Measurements from ENCODE around the gene PCP2.

PCP2 gene

DNA sequence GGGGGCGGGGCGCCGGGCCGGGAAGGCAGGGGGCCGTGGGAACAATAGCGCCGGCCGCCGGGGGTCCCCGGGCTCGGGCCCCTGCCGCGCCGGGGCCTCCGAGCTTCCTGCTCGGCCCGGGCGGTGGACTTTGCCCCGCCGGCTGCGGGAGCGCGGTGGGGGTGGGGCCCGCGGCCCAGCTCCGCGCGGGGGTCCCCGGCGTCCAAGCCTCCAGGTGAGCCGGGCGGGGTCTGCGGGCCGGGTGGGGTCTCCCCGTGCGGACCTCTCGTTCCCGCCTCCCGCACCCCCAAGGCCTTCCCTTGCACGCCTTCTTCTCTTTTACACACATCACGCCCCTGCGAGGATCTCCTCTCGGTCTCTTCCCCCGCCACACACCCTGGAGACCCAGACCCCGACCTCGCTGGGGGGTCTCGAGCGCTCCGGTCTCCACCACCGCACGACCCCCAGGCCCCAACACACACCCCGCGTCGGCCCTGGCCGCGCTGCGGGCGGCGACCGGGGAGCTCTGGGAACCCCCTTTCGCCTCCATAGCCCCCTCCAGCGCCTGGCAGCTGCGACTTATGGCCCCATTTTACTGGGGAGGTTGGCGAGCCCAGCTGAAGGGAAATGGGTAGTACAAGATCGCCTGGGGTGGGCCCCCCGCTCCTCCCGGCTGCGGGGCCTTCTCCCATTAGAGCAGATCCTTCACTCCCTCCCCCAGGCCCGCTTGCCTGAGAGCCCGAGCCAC is 37.1 kb downstream of the PCP2 start:
- no peak for DNase-seq

DNA sequence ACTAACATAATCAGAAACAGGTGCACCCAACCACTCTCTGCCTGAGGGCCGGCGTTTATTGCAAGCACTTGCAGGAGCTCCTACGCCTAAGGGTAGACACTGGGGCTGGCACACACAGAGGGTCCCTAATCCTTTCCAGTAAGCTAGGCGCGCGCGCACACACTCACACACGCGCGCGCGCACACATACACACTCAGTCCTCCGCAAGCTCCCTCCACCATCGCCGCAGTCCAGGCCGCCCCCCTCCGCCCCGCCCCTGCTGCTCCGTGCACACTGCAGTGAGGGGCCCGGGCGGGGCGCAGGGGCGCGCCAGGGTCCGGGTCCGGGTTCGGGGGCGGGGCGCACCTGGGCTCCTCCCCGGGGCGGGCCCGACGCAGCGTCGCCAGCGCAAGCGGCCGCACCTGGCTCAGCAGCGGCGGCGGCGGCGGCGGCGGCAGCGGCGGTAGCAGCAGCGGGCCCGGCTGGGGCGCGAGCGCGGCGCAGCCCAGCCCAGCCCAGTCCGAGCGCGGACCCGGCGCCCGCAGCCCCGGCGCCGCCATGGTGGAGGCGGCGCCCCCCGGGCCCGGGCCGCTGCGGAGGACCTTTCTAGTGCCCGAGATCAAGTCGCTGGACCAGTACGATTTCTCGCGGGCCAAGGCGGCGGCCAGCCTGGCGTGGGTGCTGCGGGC is 37.9 kb downstream of the PCP2 start, which contains the start of gene CAMSAP3:
Gene CAMSAP3, plus strand, starts transcription at position 398 of the 668 bp plus-strand sequence. Its CDS starts 140 bp downstream, at position 538.
- DNase-seq = peak; percentile 81

- peak; percentile 89 for DNase-seq
These were observed 43.3 kb downstream of the PCP2 start for GRCh38 chr19:7590256-7590655.

GRCh38 chr19:7589822-7590221 is 43.7 kb downstream of the PCP2 start:
- DNase-seq = no peak

DNA sequence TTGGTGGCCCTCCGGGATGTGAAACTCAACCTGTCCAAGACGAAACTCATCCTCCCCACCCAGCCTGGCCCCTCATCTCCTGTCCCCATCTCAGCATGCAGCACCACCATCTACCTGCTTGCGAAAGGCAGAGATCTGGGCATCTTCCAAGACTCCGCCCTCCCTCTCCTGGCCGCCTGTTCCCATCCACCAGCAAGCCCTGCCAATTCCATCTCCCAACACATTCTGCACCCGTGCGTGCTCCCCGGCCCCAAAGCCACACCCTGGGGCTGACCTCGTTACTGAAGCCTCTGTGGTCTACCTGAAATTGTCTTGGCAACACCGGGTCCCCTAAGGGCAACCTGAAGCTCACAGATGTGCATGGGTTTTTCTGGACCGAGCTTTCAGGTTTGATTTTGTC is 51.1 kb downstream of the PCP2 start:
- no peak for DNase-seq

All from islet precursor cell (in vitro differentiated cells).